ENCODE data around the gene SGSM1.

GRCh38 chr22:24975813-24976341 is 169.9 kb downstream of the SGSM1 start:
- TF ChIP-seq CTCF (IDR thresholded peaks at IDR 0.05), result no peak
- TF ChIP-seq POLR2A (IDR thresholded peaks at IDR 0.05), result no peak
